ENCODE measurements around the gene PLB1. TPM values are rescaled to one million over a fixed set of nuclear protein-coding genes. Genes with fewer than 3 reads are reported as not detected.
A peak's percentile ranks its signal among the peaks of the same experiment; 100 is the strongest.

PLB1 gene, protein sequence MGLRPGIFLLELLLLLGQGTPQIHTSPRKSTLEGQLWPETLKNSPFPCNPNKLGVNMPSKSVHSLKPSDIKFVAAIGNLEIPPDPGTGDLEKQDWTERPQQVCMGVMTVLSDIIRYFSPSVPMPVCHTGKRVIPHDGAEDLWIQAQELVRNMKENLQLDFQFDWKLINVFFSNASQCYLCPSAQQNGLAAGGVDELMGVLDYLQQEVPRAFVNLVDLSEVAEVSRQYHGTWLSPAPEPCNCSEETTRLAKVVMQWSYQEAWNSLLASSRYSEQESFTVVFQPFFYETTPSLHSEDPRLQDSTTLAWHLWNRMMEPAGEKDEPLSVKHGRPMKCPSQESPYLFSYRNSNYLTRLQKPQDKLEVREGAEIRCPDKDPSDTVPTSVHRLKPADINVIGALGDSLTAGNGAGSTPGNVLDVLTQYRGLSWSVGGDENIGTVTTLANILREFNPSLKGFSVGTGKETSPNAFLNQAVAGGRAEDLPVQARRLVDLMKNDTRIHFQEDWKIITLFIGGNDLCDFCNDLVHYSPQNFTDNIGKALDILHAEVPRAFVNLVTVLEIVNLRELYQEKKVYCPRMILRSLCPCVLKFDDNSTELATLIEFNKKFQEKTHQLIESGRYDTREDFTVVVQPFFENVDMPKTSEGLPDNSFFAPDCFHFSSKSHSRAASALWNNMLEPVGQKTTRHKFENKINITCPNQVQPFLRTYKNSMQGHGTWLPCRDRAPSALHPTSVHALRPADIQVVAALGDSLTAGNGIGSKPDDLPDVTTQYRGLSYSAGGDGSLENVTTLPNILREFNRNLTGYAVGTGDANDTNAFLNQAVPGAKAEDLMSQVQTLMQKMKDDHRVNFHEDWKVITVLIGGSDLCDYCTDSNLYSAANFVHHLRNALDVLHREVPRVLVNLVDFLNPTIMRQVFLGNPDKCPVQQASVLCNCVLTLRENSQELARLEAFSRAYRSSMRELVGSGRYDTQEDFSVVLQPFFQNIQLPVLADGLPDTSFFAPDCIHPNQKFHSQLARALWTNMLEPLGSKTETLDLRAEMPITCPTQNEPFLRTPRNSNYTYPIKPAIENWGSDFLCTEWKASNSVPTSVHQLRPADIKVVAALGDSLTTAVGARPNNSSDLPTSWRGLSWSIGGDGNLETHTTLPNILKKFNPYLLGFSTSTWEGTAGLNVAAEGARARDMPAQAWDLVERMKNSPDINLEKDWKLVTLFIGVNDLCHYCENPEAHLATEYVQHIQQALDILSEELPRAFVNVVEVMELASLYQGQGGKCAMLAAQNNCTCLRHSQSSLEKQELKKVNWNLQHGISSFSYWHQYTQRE (N-terminal part only)
- total RNA-seq = 6.3 TPM
- long read RNA-seq, partial matches to known transcripts = 2 of 8 reads
- long read RNA-seq, other reads (novel, unspliced or antisense) = 6 of 8 reads

DNA sequence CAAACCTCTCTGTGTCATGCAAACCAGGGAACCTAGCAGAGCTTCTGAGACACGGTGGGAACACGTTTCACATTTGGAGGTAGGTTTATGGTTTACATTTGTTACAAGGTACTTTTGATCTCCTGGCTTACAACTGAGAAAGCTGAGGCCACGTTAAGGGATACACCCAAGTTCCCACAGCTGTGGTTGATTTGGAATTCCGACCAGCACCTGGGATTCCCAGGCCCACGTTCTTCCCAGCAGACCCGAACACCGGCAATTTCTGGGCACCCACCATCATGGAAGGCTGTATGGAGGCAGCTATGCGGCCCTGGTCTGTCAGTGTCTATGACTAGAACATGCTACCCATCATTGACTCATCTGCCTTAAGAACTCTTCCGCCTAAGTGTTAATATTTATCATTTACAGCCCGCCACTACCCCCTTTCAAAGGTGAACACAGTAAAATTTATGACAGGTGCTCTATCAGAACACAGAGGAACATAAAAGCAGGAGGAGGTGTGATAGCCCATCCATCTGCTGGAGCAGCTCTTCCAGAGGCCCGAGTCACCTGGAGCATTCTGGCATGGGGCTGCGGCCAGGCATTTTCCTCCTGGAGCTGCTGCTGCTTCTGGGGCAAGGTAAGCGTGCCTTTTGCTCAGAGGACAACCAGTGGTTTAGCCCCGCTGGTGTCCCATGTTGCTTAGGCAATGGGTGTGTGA, at the start of gene PLB1:
Gene PLB1 (plus strand): TSS at position 510 of the 700 bp plus-strand sequence. CDS start 55 bp downstream, at position 565.
- peak; percentile 65 for DNase-seq (ENCODE audit: low spot score)

DNA sequence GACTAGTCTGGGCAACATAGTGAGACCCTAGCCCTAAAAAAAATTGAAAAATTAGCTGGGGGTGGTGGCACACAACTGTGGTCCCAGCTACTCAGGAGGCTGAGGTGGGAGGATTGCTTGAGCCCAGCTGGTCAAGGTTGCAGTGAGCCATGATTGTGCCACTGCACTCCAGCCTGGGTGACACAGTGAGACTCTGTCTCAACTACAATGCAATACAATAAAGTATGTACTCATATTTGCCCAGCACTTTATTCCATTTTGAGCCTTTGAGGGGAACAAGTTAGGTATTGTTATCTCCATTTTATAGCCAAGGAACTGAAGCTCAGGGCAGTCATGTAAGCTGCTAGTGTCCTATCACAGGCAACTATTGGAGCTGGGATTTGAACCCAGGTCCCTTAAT, 49.3 kb upstream of the PLB1 start:
- no peak for DNase-seq (ENCODE audit: low spot score)

DNA sequence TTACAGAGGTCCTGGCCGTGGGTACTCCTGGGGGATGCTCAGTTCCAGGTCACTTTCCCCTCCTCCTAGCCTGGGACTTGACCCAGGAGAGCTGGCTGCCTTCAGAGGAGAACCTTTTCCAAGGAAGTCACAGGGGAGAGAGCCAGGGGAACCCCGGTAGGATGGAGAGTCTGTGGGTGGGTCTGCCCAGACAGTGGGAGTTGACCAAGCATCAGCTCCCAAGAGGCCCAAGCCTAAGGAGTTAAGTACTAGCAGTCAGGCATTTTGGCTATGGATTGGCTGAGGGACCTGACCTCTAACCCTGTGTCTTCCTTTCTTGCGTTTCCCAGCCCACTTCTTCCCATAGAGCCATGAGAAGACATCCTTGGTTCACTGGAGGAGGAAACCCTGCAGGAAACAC, 48.8 kb upstream of the PLB1 start:
- DNase-seq (ENCODE audit: low spot score) = no peak

DNA sequence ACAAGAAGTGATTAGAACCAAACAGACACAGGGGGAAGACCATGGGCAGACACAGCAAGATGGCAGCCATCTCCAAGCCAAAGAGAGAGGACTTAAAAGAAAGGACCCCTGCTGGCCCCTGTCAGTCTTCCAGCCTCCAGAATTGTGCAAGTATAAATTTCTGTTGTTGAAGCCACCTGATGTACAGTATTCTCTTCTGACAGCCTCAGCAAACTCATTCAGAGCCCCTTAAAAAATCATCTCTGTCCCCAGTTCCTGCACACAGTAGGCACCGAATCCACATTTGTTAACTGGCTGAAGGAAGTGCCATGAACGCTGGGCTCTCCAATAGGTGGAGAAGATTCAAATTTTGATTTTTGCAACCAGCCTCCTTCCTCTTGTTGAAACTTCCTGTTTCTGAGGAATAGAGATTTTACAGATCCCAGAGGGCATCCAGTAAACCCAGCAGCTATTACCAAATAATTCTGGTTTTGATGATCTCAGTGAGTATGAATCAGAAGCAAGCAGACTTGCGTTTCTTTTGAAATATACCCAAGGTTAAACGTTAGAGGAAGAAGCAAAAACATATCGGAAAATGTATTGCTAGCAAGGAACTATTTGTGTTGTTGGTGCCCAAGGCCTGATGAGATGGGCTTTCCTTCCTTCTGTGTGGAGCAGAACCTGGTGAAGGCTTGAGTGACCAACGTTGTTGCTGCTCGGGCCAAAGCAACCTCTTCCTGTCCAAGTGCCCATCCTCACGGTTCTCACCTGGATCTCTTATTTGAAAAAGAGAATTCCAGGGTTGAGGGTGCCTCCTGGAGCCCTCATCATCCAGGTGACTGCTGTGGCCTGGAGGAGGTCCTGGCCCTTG, 47.7 kb upstream of the PLB1 start:
- DNase-seq (ENCODE audit: low spot score) = no peak

DNA sequence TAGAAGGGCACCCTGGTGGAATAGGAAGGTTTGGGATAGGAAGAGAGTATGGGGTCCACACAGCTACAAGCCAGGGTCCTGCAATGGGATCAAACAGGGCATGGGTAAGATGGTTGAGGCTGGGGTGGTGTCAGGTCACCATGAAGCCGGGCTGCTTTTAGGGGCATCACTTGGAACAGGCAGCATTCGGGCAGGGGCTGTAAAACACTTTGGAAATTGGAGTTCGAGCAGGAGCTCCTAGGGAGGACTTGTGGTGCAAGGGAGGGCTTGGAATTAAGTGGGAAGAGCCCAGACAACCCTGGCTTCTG, 47.1 kb upstream of the PLB1 start:
- DNase-seq (ENCODE audit: low spot score) = no peak

DNA sequence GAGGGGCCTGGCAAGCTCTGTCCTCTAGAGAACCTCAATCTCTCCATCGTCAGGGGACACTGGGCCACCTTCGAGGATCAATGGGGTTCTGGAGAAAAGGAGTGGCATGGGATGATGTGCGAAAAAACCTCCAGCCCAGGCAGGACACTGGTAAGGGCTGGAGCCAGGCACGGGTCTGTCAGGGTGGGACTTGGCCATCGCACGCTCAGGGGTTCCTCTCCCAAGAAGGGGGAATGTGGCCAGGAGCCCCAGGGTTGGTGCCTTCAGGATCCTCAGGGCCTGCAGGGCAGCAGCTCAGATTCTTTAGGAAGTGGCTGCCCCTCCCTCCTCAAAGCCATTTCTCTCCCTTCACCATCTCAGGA, 46.8 kb upstream of the PLB1 start:
- peak; percentile 71 for DNase-seq (ENCODE audit: low spot score)

DNA sequence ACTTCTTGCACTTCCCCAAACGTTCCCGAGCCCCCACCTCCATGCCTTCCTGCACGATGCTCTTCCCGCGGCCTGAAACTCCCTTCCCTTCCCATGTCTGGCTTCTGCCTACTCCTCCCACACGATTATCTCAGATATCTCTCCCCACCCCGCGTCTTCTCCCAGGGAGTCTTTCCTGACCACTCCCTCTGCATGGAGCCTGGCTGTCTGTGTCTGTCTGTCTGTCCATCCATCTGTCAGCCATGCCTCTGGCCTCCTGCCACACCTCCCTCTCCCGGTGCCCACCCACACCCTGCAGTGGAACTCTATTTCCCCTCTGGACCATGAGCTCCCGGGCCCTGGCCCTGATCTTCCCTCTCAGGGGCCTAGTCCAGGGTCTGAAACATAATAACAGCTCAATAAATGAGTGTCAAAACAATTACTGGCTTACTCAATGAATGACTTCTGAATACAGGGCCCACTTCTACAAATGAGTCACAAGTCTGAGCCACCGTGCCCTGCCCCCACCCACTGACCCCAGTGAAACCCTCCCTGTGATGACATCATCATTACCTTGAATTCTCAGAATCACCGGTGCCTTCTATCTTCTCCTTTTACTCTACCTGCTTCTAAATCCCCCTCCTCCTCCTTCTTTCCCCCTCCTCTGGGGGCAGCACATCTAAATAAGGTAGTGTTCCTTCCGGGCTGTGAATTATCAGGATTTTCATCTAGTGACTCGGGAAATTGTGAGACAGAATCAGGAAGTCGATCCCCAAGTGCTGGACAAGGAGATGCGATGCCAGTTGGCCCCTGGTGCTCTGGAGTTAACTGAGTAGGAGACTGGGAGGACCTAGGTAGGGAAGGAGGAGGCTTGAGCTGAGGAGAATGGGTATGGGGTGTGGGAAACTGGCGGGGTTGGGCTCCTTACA, 46.1 kb upstream of the PLB1 start:
- DNase-seq (ENCODE audit: low spot score) = peak; percentile 74

DNA sequence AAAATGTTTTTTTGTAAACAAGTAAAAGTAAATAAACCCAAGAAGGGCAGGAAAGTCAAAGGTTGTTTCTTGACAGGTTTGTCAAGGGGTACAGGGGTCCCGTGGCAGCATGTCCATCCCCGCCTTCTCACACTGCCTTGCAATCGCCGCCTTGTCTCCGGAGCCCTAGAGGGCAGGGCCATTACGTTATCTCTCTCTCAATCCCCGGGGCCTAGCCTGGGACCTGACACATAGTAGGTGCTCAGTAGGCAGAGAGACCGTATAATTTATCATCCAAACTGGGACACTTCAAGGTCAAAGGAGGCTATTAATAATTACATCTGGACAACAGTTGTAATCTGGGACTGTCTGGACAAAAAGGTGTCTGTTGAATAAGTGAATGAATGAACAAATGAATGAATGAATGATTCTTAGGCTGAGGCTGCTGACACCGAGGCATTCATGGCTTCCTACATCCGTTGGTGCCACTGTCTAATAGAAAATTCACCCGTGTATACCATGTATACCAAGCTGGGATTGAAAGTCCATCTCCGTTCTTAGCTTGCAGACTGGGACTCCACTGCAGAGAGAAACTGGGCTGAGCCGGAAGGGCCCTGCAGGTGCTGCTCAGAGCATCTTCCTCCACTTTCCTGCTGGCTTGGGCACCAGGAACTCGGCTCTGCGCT, 44.8 kb upstream of the PLB1 start:
- DNase-seq (ENCODE audit: low spot score) = no peak

DNA sequence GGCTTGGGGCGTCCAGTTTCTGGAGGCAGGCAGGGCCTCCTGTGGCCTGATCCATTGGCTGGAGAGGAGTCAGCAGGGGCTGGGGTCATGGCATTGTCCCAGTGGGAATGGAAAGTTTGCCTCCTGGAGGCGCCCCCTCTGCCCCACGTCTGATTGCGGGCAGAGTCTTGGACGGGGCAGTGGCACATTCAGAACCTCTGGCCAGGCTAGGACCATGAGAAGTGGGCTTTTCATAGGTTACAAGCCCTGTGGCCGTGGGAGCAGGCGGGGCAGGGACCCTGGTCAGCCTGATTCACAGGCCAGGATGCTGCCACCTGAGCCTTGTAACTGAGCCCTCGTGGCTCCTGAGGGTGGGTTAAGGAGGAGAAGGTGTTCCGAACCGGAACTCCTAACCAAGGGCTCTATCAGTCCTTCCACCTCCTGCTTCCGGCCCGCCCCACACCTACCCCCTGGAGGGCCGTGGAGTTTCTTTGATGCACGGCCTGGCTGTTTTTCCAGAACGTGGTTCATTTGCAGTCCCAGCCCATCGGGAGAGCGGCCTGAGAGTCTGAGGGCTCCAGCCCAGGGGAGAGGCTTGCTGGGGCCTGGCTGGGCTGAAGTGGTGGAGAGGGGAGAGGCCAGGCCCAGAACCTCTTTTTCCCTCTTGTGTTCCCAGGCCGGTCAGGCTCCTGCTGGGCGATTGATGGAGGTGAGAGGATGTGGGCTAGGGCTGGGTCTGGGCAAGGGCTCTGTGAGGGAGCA, 43.9 kb upstream of the PLB1 start:
- peak; percentile 87 for DNase-seq (ENCODE audit: low spot score)

DNA sequence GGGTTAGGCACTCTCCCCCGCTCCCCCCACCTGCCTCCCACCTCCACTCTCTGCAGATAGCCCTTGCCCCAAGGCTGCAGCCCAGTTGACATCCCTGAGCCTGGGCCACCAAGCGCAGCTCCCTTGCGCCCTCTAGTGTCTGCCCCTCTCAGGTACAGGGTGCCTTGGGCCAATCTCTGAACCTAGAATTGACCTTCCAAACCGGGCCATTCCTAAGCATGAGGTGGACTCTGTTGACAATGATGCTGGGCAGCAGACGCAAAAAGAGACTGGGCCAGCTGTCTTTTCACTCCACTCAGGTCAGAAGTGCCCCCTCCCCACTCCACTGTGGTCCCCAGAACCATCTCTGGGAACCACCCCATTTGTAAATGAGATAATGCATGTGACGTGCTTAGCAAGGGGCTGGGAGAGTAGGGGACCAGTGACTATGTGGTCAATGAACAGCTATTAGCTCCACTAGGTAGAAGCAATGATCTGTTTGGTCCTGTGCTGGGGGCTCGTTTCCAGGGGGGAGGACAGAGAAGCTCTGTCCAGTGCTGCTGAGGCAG, 43.3 kb upstream of the PLB1 start:
- peak; percentile 91 for DNase-seq (ENCODE audit: low spot score)

DNA sequence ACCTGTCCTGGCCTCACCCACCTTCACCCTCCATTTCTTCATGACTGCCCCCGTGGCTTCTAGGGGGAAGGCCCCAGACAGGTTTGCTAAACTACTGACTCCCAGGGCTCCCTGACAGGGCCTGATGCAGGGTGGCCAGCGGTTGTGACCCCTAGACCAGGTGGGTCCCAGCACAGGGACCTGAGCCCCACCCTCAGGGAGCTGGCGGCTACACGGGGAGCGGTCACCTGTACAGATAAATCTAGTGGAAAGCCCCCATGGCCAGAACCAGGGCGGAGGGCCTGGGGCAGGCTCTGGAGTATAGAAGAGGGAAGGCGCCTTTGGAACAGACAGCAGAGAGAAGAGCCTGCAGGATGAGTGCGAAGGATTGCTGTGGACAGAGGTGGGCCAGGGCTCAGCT, 42.5 kb upstream of the PLB1 start:
- no peak for DNase-seq (ENCODE audit: low spot score)

DNA sequence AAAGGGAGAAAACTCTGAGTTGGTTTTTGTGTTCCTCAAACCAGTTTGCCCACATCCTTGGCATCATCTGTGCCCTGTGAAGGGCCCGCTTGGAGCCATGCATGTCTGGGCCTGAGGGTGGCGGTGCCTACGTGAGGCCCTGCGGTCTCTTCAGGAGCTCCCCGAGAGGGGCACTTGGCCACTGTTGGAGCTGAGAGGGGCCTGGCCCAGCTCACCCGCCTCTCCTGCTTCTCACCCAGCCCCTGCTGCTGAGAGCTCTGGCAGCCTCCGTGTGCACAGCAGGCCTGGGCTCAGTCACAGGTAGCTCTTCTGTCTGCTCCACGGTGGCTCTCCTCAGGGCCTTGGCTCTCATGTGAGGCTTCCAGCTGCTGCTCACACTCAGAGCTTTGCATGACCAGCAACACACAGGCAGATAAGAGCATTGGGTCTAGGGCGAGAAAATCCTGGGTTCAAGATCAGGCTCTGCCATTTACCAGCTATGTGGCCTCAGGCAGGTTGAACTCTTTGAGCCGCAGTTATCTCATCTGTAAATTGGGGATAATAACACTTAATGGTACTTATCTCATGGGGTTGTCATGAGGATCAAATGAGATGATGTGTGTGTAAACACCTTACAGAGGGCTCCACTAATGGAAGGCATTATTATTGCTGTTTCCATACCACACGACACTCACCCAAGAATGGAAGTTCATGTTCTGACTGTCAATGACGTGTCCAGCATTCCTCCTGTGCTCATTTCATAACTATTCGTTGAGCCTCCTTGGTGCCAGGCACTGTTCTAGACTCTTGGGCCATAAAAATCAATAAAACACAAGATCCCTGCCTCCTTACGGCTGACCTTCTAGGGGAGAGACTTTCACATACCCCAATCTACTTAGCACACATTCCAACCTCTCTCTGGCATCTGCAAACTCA, 41.6 kb upstream of the PLB1 start:
- DNase-seq (ENCODE audit: low spot score) = peak; percentile 83

DNA sequence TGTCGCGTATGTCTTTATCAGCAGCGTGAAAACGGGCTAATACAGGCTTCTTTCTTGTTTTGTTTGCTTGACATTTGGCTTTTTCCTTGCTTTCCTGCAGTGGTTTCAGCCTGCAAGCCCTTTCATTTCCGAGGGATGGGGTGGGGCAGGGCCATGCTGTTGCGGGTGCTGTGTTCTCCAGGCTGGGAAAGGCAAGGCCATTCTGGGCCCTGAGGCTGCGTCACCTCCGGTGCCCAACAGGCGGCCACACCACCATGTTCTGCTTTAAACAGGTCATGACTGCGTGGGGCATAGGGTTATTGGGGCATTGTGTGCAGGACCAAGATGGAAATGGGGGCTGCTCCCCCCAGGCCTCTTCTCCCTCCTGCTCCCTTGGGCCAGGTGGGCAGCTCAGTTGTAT, 38.6 kb upstream of the PLB1 start:
- no peak for DNase-seq (ENCODE audit: low spot score)

DNA sequence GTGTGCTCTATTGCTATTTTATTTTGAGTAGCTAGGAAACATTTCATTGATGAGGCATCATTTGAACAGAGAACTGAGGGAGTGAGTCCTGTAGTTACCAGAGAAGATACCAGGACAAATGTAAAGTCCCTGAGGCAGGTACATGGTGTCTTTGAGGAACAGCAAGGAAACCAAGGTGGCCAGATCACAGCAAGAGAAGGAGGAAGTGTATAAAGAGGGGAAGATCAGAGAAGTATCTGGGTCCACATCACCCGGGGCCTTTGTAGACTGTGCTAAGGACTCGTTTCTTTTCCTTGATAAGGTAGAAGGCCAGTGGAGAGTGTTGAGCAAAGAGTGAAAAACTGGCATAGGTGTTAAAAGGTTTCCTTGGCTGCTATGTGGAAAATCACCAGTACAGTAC, 34.8 kb upstream of the PLB1 start:
- no peak for DNase-seq (ENCODE audit: low spot score)

DNA sequence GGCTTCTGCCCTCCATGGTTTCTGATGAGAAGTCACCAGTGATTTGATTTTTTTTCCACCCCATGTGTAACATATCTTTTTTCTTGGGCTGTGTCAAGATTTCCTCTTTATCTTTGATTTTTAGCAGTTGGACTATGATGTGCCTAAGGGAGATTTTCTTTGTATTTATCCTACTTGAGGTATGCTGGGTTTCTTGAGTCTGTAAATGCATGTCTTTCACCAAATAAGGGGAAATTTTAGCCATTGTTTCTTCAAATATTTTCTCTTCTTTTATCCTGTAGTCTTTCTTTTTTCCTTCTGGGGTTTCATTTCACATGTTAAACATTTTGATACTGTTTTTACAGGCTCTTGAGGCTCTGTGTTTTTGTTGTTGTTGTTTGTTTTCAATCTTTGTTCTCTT, 33.7 kb upstream of the PLB1 start:
- no peak for DNase-seq (ENCODE audit: low spot score)

DNA sequence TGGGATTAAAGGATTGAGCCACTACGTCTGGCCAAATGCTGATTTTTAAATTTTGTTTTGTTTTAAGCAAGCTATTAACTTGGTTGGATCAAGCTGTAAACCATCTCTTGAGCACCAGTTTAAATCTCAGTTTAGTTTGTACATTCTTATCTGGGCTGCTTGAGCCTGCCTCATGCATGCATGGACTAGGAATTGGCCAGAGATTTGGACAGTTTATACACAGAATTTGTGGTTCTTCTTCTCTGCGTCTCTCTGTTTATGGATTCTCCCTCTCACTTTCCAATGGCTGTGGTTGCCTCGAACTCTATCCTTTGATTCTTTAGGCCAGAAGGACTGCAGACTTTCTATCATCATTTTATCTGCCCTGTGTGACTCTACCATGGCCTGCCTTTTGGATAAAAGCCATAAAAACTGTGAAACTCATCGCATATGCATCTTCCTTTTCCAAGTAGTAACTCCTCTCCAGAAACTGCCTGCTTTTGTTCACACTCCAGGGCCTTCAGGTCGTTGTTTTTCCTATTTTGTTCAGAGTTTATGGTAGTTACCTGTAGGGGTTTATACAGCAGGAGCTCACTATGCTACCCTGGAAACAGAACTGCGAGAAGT, 32.5 kb upstream of the PLB1 start:
- DNase-seq (ENCODE audit: low spot score) = no peak
